CD14-positive monocyte (primary cell): ENCODE data around the gene CEP128. TPM values are rescaled to one million over a fixed set of nuclear protein-coding genes. Genes with fewer than 3 reads are reported as not detected.

Source experiments
- DNase-seq, 3 donors: peaks; one replicate each; pipeline ENCODE4 v3.0.0-alpha.2; 2011 to 2022
- H2AFZ ChIP-seq: 2 replicates; pipeline ENCODE4 v1.6.0; 2012; ENCODE audit warnings: mild to moderate bottlenecking, low read depth, low read length, inconsistent platforms; ENCODE audit not compliant: insufficient read depth, poor library complexity, severe bottlenecking
- H3K27ac ChIP-seq, 2 donors: 1 replicate in 1 of 2; 2 replicates in 1 of 2; pipeline ENCODE4 v1.5.1; 2012 to 2013; ENCODE audit warnings: low read length in 2 of 2, control low read depth in 1 of 2, inconsistent platforms in 1 of 2, low read depth in 1 of 2, mild to moderate bottlenecking in 1 of 2
- H3K27me3 ChIP-seq, 2 donors: one replicate each; pipeline versions ENCODE4 v1.6.0 to v1.6.1; 2011 to 2013; ENCODE audit warnings: low read length in 2 of 2; ENCODE audit not compliant: control insufficient read depth in 2 of 2, insufficient read depth in 2 of 2
- H3K36me3 ChIP-seq, 2 donors: replicated peaks in 1 of 2; 1 replicate in 1 of 2; 2 replicates in 1 of 2; pipeline versions ENCODE4 v1.5.1 to v1.6.1; 2012 to 2013; ENCODE audit warnings: low read length in 2 of 2, control low read depth in 1 of 2, inconsistent platforms in 1 of 2, mild to moderate bottlenecking in 1 of 2; ENCODE audit not compliant: insufficient read depth in 2 of 2, control insufficient read depth in 1 of 2
- H3K4me1 ChIP-seq, 2 donors: 1 replicate in 1 of 2; 2 replicates in 1 of 2; pipeline versions ENCODE4 v1.5.1 to v1.6.1; 2012 to 2013; ENCODE audit warnings: low read length in 2 of 2, control low read depth in 1 of 2, inconsistent platforms in 1 of 2, mild to moderate bottlenecking in 1 of 2, moderate library complexity in 1 of 2; ENCODE audit not compliant: insufficient read depth in 2 of 2, control insufficient read depth in 1 of 2
- H3K4me2 ChIP-seq: replicated peaks from 2 replicates; pipeline ENCODE3; 2012; ENCODE audit warnings: low read length, moderate library complexity, mild to moderate bottlenecking; ENCODE audit not compliant: poor library complexity, severe bottlenecking; ENCODE audit errors: extremely low read depth
- H3K4me3 ChIP-seq, 3 experiments: fragments of 200-600 bp in 1 of 3; sonication (generic) in 1 of 3; replicated peaks in 1 of 3; 1 replicate in 2 of 3; 2 replicates in 1 of 3; pipeline ENCODE4 v1.5.1; 2011 to 2013; ENCODE audit warnings: low read length in 3 of 3, mild to moderate bottlenecking in 3 of 3, control low read depth in 2 of 3, low read depth in 2 of 3, inconsistent platforms in 1 of 3, moderate library complexity in 1 of 3
- H3K79me2 ChIP-seq: 2 replicates; pipeline ENCODE4 v1.6.0; 2012; ENCODE audit warnings: mild to moderate bottlenecking, control low read depth, inconsistent platforms, low read length, moderate library complexity; ENCODE audit not compliant: insufficient read depth
- H3K9ac ChIP-seq: 2 replicates; pipeline ENCODE4 v1.6.0; 2017; ENCODE audit warnings: low read length, mild to moderate bottlenecking; ENCODE audit not compliant: insufficient read depth, poor library complexity, severe bottlenecking
- H3K9me3 ChIP-seq, 2 donors: replicated peaks in 1 of 2; 1 replicate in 1 of 2; 2 replicates in 1 of 2; pipeline versions ENCODE4 v1.5.1 to v1.6.1; 2012 to 2013; ENCODE audit warnings: low read length in 2 of 2, control low read depth in 1 of 2; ENCODE audit not compliant: control insufficient read depth in 1 of 2, insufficient read depth in 1 of 2
- H4K20me1 ChIP-seq: 2 replicates; pipeline ENCODE4 v1.6.0; 2012; ENCODE audit warnings: mild to moderate bottlenecking, low read length, control low read depth, moderate library complexity; ENCODE audit not compliant: insufficient read depth
- H3K27ac Mint-ChIP-seq, 7 donors: one replicate each; pipeline ENCODE4 v1.8.0; 2020; ENCODE audit warnings: mild to moderate bottlenecking in 7 of 7, mixed read lengths in 7 of 7, moderate library complexity in 6 of 7, inconsistent platforms in 2 of 7
- H3K27me3 Mint-ChIP-seq, 3 donors: one replicate each; pipeline ENCODE4 v1.8.0; 2021 to 2022; ENCODE audit warnings: low read depth in 3 of 3, mild to moderate bottlenecking in 3 of 3, mixed read lengths in 3 of 3, moderate library complexity in 3 of 3, inconsistent platforms in 1 of 3
- H3K36me3 Mint-ChIP-seq, 2 donors: one replicate each; pipeline ENCODE4 v1.8.0; 2020; ENCODE audit warnings: mixed read lengths in 2 of 2, inconsistent platforms in 1 of 2, mild to moderate bottlenecking in 1 of 2
- H3K4me1 Mint-ChIP-seq: one replicate; pipeline ENCODE4 v1.8.0; 2020; ENCODE audit warnings: mild to moderate bottlenecking, mixed read lengths
- H3K4me3 Mint-ChIP-seq, 2 donors: one replicate each; pipeline ENCODE4 v1.8.0; 2020; ENCODE audit warnings: mild to moderate bottlenecking in 2 of 2, mixed read lengths in 2 of 2, moderate library complexity in 1 of 2
- H3K9me3 Mint-ChIP-seq, 7 donors: one replicate each; pipeline ENCODE4 v1.8.0; 2020 to 2022; ENCODE audit warnings: mixed read lengths in 7 of 7, mild to moderate bottlenecking in 6 of 7, moderate library complexity in 6 of 7, inconsistent platforms in 2 of 7
- WGBS: methylation state at CpG from one replicate; pipeline ENCODE4 v1.1.5; 2013; ENCODE audit warnings: missing lambda C conversion rate; ENCODE audit not compliant: insufficient coverage; 5-methylcytosine and 5-hydroxymethylcytosine counted together
- intact Hi-C, 2 donors: fragments of 100-400 bp; cut with micrococcal nuclease; formaldehyde crosslinking; loops; one replicate each; pipeline versions ENCODE4 v1.15.0 to v1.15.1; 2023
- polyA plus RNA-seq, 3 donors: library from polyadenylated mRNA; depleted of rRNA in 1 of 3; unstranded in 2 of 3; stranded (reverse) in 1 of 3; fragments of 300-500 nt in 2 of 3; fragments of >200 nt in 1 of 3; fragmentation: Illumina TruSeq in 2 of 3; gene quantifications; 1 replicate in 2 of 3; 2 replicates in 1 of 3; pipeline ENCODE4 v1.2.3, GENCODE V29; 2012 to 2021
- TF ChIP-seq, protein P1 (sequence below): fragments of 200-600 bp; IDR thresholded peaks from one replicate; pipeline ENCODE4 v1.8.0; 2022; ENCODE audit warnings: antibody characterized with exemption, mild to moderate bottlenecking

Gene CEP128
- polyA plus RNA-seq, 3 donors, result 0.41 to 0.88 (median 0.62) TPM

DNA sequence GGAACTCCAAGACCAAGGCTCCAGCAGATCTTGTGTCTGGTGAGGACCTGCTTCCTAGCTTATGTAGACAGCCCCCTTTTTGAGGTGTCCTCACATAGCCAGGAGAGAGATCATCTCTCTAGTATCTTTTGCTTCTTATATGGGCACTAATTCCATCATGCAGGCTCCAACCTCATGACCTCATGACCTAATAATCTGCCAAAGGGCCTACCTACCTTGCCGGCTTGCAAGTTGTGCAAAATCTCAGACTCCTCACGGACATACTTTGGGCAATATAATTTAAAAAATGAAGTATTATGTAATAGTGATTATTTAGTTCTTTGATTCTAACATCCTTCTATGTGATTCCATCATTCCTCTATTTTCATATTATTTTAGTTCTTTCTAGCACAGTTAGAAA lies 397.2 kb downstream of the CEP128 start:
- Histone ChIP-seq H3K4me1 (no peaks in the 10 kb centered on the region), H3K4me3 (no peak overlapping the region), H3K27me3 (no peaks in the 10 kb centered on the region), H3K9me3 (peaks cover 8 to 12% of the 10 kb centered on the region in 2 donors), H3K79me2 (no peaks in the 10 kb centered on the region), H3K27ac (no peak overlapping the region), H3K9ac (no peak overlapping the region), H4K20me1 (no peaks in the 10 kb centered on the region), H2AFZ (no peak overlapping the region), H3K36me3 (no peaks in the 10 kb centered on the region), H3K4me2 (no peak overlapping the region)
- peaks cover 6 to 18% (median 14%) of the 10 kb centered on the region in 7 donors for H3K9me3 Mint-ChIP-seq
- H3K36me3 Mint-ChIP-seq, result no peaks in the 10 kb centered on the region
- H3K4me1 Mint-ChIP-seq, result no peaks in the 10 kb centered on the region
- intact Hi-C loops, result no loop called here
- TF ChIP-seq, protein P1, sequence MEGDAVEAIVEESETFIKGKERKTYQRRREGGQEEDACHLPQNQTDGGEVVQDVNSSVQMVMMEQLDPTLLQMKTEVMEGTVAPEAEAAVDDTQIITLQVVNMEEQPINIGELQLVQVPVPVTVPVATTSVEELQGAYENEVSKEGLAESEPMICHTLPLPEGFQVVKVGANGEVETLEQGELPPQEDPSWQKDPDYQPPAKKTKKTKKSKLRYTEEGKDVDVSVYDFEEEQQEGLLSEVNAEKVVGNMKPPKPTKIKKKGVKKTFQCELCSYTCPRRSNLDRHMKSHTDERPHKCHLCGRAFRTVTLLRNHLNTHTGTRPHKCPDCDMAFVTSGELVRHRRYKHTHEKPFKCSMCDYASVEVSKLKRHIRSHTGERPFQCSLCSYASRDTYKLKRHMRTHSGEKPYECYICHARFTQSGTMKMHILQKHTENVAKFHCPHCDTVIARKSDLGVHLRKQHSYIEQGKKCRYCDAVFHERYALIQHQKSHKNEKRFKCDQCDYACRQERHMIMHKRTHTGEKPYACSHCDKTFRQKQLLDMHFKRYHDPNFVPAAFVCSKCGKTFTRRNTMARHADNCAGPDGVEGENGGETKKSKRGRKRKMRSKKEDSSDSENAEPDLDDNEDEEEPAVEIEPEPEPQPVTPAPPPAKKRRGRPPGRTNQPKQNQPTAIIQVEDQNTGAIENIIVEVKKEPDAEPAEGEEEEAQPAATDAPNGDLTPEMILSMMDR, result no peak
- WGBS, result no CpG with 5 or more reads among the region's 2 CpGs
- H3K27me3 Mint-ChIP-seq, result peaks cover 0 to 1% (median 0%) of the 10 kb centered on the region in 3 donors
- H3K4me3 Mint-ChIP-seq, result no peak overlapping the region
- H3K27ac Mint-ChIP-seq, result no peak overlapping the region
- DNase-seq, result no peak

GRCh38 chr14:80543211-80543610 lies 398.3 kb downstream of the CEP128 start:
- peaks cover 8 to 16% of the 10 kb centered on the region in 2 donors for H3K9me3 ChIP-seq
- H3K4me2 ChIP-seq, result no peak overlapping the region
- Mint-ChIP-seq H3K27ac (no peak overlapping the region), H3K9me3 (peaks cover 9 to 19% (median 14%) of the 10 kb centered on the region in 7 donors), H3K27me3 (peaks cover 0 to 1% (median 0%) of the 10 kb centered on the region in 3 donors), H3K36me3 (no peaks in the 10 kb centered on the region), H3K4me3 (no peak overlapping the region), H3K4me1 (no peaks in the 10 kb centered on the region)
- no peak overlapping the region for H3K4me3 ChIP-seq
- H3K27me3 ChIP-seq, result no peaks in the 10 kb centered on the region
- no peaks in the 10 kb centered on the region for H3K4me1 ChIP-seq
- no peaks in the 10 kb centered on the region for H3K79me2 ChIP-seq
- no peak overlapping the region for H3K27ac ChIP-seq
- H4K20me1 ChIP-seq, result no peaks in the 10 kb centered on the region
- intact Hi-C loops, result no loop called here
- WGBS, result no CpG with 5 or more reads among the region's 2 CpGs
- no peak overlapping the region for H2AFZ ChIP-seq
- no peak for DNase-seq
- no peaks in the 10 kb centered on the region for H3K36me3 ChIP-seq
- TF ChIP-seq, protein P1, result no peak
- no peak overlapping the region for H3K9ac ChIP-seq
